Adipocyte (in vitro differentiated cells): Measurements from ENCODE around the gene NCDN.

Experiments
- DNase-seq: peaks from one replicate; pipeline ENCODE4 v3.0.0-alpha.2; 2015; ENCODE audit warnings: low read depth
- H3K27me3 ChIP-seq: replicated peaks from 2 replicates; pipeline ENCODE4 v1.7.0; 2013; ENCODE audit warnings: mild to moderate bottlenecking, low read length, moderate library complexity; ENCODE audit not compliant: control insufficient read depth, insufficient read depth
- H3K36me3 ChIP-seq: 2 replicates; pipeline ENCODE4 v1.7.0; 2013; ENCODE audit warnings: low read length, mild to moderate bottlenecking, moderate library complexity; ENCODE audit not compliant: control insufficient read depth, insufficient read depth, severe bottlenecking
- H3K4me1 ChIP-seq: 2 replicates; pipeline ENCODE4 v1.7.0; 2013; ENCODE audit warnings: mild to moderate bottlenecking, low read length, moderate library complexity; ENCODE audit not compliant: control insufficient read depth, insufficient read depth
- H3K4me3 ChIP-seq: 2 replicates; pipeline ENCODE4 v1.7.0; 2013; ENCODE audit warnings: mild to moderate bottlenecking, low read length, moderate library complexity
- H3K9ac ChIP-seq: 2 replicates; pipeline ENCODE4 v1.7.0; 2013; ENCODE audit warnings: mild to moderate bottlenecking, low read length, moderate library complexity
- H3K9me3 ChIP-seq: 2 replicates; pipeline ENCODE4 v1.7.0; 2013; ENCODE audit warnings: mild to moderate bottlenecking, low read length, moderate library complexity; ENCODE audit not compliant: control insufficient read depth

NCDN gene

GRCh38 chr1:35532497-35533223 is 24.9 kb upstream of the NCDN start:
- no peak overlapping the region for H3K4me3 ChIP-seq
- H3K9me3 ChIP-seq, result no peaks in the 10 kb centered on the region
- DNase-seq, result peak; percentile 17
- H3K27me3 ChIP-seq, result no peaks in the 10 kb centered on the region
- H3K9ac ChIP-seq, result no peak overlapping the region
- peaks cover 14% of the 10 kb centered on the region for H3K4me1 ChIP-seq
- H3K36me3 ChIP-seq, result peaks cover 15% of the 10 kb centered on the region

GRCh38 chr1:35533586-35533985 is 24.0 kb upstream of the NCDN start:
- H3K36me3 ChIP-seq, result peaks cover 15% of the 10 kb centered on the region
- no peak for DNase-seq

GRCh38 chr1:35535243-35535642 is 22.4 kb upstream of the NCDN start:
- H3K9me3 ChIP-seq, result no peaks in the 10 kb centered on the region
- H3K4me1 ChIP-seq, result peaks cover 39% of the 10 kb centered on the region
- no peak for DNase-seq
- H3K27me3 ChIP-seq, result no peaks in the 10 kb centered on the region
- H3K9ac ChIP-seq, result no peak overlapping the region
- H3K36me3 ChIP-seq, result peaks cover 7% of the 10 kb centered on the region
- no peak overlapping the region for H3K4me3 ChIP-seq

More at GRCh38 chr1:35533586-35533985, 24.0 kb upstream of the NCDN start:
- Histone ChIP-seq H3K4me1 (peaks cover 22% of the 10 kb centered on the region), H3K27me3 (no peaks in the 10 kb centered on the region), H3K9ac (no peak overlapping the region), H3K4me3 (no peak overlapping the region), H3K9me3 (no peaks in the 10 kb centered on the region)

GRCh38 chr1:35536556-35537162 is 20.9 kb upstream of the NCDN start:
- no peaks in the 10 kb centered on the region for H3K36me3 ChIP-seq
- peaks cover 44% of the 10 kb centered on the region for H3K4me1 ChIP-seq
- no peaks in the 10 kb centered on the region for H3K27me3 ChIP-seq
- no peaks in the 10 kb centered on the region for H3K9me3 ChIP-seq
- H3K9ac ChIP-seq, result no peak overlapping the region
- DNase-seq, result no peak
- H3K4me3 ChIP-seq, result no peak overlapping the region

- no peaks in the 10 kb centered on the region for H3K27me3 ChIP-seq
- H3K36me3 ChIP-seq, result no peaks in the 10 kb centered on the region
- no peak overlapping the region for H3K4me3 ChIP-seq
- H3K9ac ChIP-seq, result no peak overlapping the region
- DNase-seq, result no peak
- peaks cover 38% of the 10 kb centered on the region for H3K4me1 ChIP-seq
- no peaks in the 10 kb centered on the region for H3K9me3 ChIP-seq
Measured at GRCh38 chr1:35537806-35538205, 19.8 kb upstream of the NCDN start.

- H3K27me3 ChIP-seq, result no peaks in the 10 kb centered on the region
- H3K4me3 ChIP-seq, result peak overlapping the region; percentile 23
- H3K4me1 ChIP-seq, result peaks cover 32% of the 10 kb centered on the region
- H3K9ac ChIP-seq, result peak overlapping the region; percentile 37
- H3K36me3 ChIP-seq, result no peaks in the 10 kb centered on the region
- no peaks in the 10 kb centered on the region for H3K9me3 ChIP-seq
- DNase-seq, result peak; percentile 56
Measured at GRCh38 chr1:35539073-35539823, 18.4 kb upstream of the NCDN start.

- H3K4me3 ChIP-seq, result peak overlapping the region; percentile 12
- no peaks in the 10 kb centered on the region for H3K27me3 ChIP-seq
- peak overlapping the region; percentile 37 for H3K9ac ChIP-seq
- peak; percentile 62 for DNase-seq
- H3K36me3 ChIP-seq, result no peaks in the 10 kb centered on the region
- no peaks in the 10 kb centered on the region for H3K9me3 ChIP-seq
- peaks cover 32% of the 10 kb centered on the region for H3K4me1 ChIP-seq
Measured at GRCh38 chr1:35539824-35540261, 17.8 kb upstream of the NCDN start.

GRCh38 chr1:35544976-35545375 is 12.6 kb upstream of the NCDN start:
- no peak overlapping the region for H3K4me3 ChIP-seq
- H3K4me1 ChIP-seq, result peaks cover 12% of the 10 kb centered on the region
- H3K36me3 ChIP-seq, result peaks cover 25% of the 10 kb centered on the region
- no peaks in the 10 kb centered on the region for H3K9me3 ChIP-seq
- DNase-seq, result peak; percentile 14
- H3K27me3 ChIP-seq, result no peaks in the 10 kb centered on the region
- no peak overlapping the region for H3K9ac ChIP-seq

GRCh38 chr1:35546614-35547013 is 11.0 kb upstream of the NCDN start:
- no peaks in the 10 kb centered on the region for H3K27me3 ChIP-seq
- no peaks in the 10 kb centered on the region for H3K9me3 ChIP-seq
- H3K9ac ChIP-seq, result no peak overlapping the region
- H3K36me3 ChIP-seq, result peaks cover 28% of the 10 kb centered on the region
- no peak overlapping the region for H3K4me3 ChIP-seq
- DNase-seq, result no peak
- peaks cover 4% of the 10 kb centered on the region for H3K4me1 ChIP-seq

- Histone ChIP-seq H3K27me3 (no peaks in the 10 kb centered on the region), H3K4me3 (no peak overlapping the region), H3K9ac (no peak overlapping the region), H3K4me1 (peaks cover 38% of the 10 kb centered on the region), H3K36me3 (peaks cover 22% of the 10 kb centered on the region), H3K9me3 (no peaks in the 10 kb centered on the region)
- DNase-seq, result no peak
Measured at GRCh38 chr1:35553851-35554250, 3.7 kb upstream of the NCDN start.
